HG02798 (cell line): Measurements from ENCODE around the gene IRF7.
A peak's percentile ranks its signal among the peaks of the same experiment; 100 is the strongest.
"Not testable (repeated sequence)": the region's sequence is repeated elsewhere in the genome, so short reads cannot be mapped to it uniquely, and the experiment has no call there.

ENCODE experiments used
- ATAC-seq: cut with Tn5 transposase; IDR thresholded peaks from one replicate; pipeline ENCODE4 v1.9.1; 2021; ENCODE audit warnings: mild to moderate bottlenecking; ENCODE audit not compliant: unreplicated experiment, poor library complexity

IRF7 gene

GRCh38 chr11:587546-587945, 28.2 kb downstream of the IRF7 start:
- ATAC-seq: no peak

GRCh38 chr11:586376-587316, 29.1 kb downstream of the IRF7 start:
- no peak for ATAC-seq

GRCh38 chr11:584287-584686, 31.5 kb downstream of the IRF7 start:
- no peak for ATAC-seq

- ATAC-seq: no peak
Measured at GRCh38 chr11:581752-582151, 34.0 kb downstream of the IRF7 start.

- ATAC-seq: no peak
Measured at GRCh38 chr11:581342-581741, 34.4 kb downstream of the IRF7 start.

GRCh38 chr11:579830-580601, 35.7 kb downstream of the IRF7 start:
- no peak for ATAC-seq

- no peak for ATAC-seq
Measured at GRCh38 chr11:578276-579035, 37.3 kb downstream of the IRF7 start.

- ATAC-seq: no peak
Measured at GRCh38 chr11:577611-577894, 38.2 kb downstream of the IRF7 start.

GRCh38 chr11:576811-577610, 38.7 kb downstream of the IRF7 start:
- no peak for ATAC-seq

GRCh38 chr11:575996-576768, 39.6 kb downstream of the IRF7 start, which contains the start of gene PHRF1:
Gene PHRF1, plus strand, starts transcription at chr11:576470. Its CDS starts 5,043 bp downstream, at chr11:581513.
- peak; percentile 86 for ATAC-seq

GRCh38 chr11:575313-575995, 40.3 kb downstream of the IRF7 start:
- ATAC-seq: peak; percentile 45

GRCh38 chr11:574632-575312, 41.0 kb downstream of the IRF7 start:
- no peak for ATAC-seq

- not testable (repeated sequence) for ATAC-seq
Measured at GRCh38 chr11:574031-574570, 41.6 kb downstream of the IRF7 start.

- no peak for ATAC-seq
Measured at GRCh38 chr11:573146-573759, 42.5 kb downstream of the IRF7 start.

GRCh38 chr11:571802-572185, 44.0 kb downstream of the IRF7 start:
- ATAC-seq: no peak

- ATAC-seq: no peak
Measured at GRCh38 chr11:569158-569885, 46.4 kb downstream of the IRF7 start.
